Keratinocyte (primary cell): ENCODE results near the gene SUPT5H. TPM values are rescaled to one million over a fixed set of nuclear protein-coding genes. Genes with fewer than 3 reads are reported as not detected.
A peak's percentile ranks its signal among the peaks of the same experiment; 100 is the strongest.

Source experiments
- DNase-seq: peaks from one replicate; pipeline ENCODE4 v3.0.0-alpha.2; 2011; ENCODE audit warnings: low read depth, missing footprints, low spot score
- FAIRE-seq: peaks from 2 replicates; lab custom pipeline; 2011; peaks lifted over from hg19 to GRCh38; lab: Jason Lieb, UNC
- H2AFZ ChIP-seq: 2 replicates; pipeline ENCODE4 v1.6.0; 2012; ENCODE audit warnings: low read length, control low read depth, inconsistent platforms; ENCODE audit not compliant: control insufficient read depth
- H3K27ac ChIP-seq: 2 replicates; pipeline ENCODE4 v1.5.1; 2011; ENCODE audit warnings: low read length; ENCODE audit not compliant: control insufficient read depth, insufficient read depth
- H3K27me3 ChIP-seq: 3 replicates; pipeline ENCODE4 v1.6.0; 2011; ENCODE audit warnings: low read length; ENCODE audit not compliant: control insufficient read depth, insufficient read depth; ENCODE audit errors: extremely low read depth
- H3K36me3 ChIP-seq, 2 experiments: 2 replicates in 1 of 2; 3 replicates in 1 of 2; pipeline ENCODE4 v1.5.1; 2011; ENCODE audit warnings: low read length in 2 of 2, mild to moderate bottlenecking in 1 of 2; ENCODE audit not compliant: control insufficient read depth in 2 of 2, insufficient read depth in 2 of 2; ENCODE audit errors: extremely low read depth in 1 of 2
- H3K4me1 ChIP-seq: 3 replicates; pipeline ENCODE4 v1.5.1; 2011; ENCODE audit warnings: low read length; ENCODE audit not compliant: control insufficient read depth, insufficient read depth; ENCODE audit errors: extremely low read depth
- H3K4me2 ChIP-seq: 3 replicates; pipeline ENCODE4 v1.6.0; 2011; ENCODE audit warnings: low read depth, low read length; ENCODE audit not compliant: control insufficient read depth, insufficient read depth; ENCODE audit errors: extremely low read depth
- H3K4me3 ChIP-seq, 3 experiments: fragments of 200-600 bp in 1 of 3; sonication (generic) in 1 of 3; 2 replicates in 2 of 3; 3 replicates in 1 of 3; pipeline ENCODE4 v1.5.1; 2011 to 2016; ENCODE audit warnings: low read length in 3 of 3, mild to moderate bottlenecking in 3 of 3, control low read depth in 2 of 3, inconsistent platforms in 1 of 3, low read depth in 1 of 3, mixed read lengths in 1 of 3, mixed run types in 1 of 3, moderate library complexity in 1 of 3; ENCODE audit not compliant: control insufficient read depth in 2 of 3, insufficient read depth in 2 of 3; ENCODE audit errors: extremely low read depth in 1 of 3
- H3K79me2 ChIP-seq: 2 replicates; pipeline ENCODE4 v1.6.0; 2012; ENCODE audit warnings: low read length; ENCODE audit not compliant: control insufficient read depth, insufficient read depth
- H3K9ac ChIP-seq: 3 replicates; pipeline ENCODE4 v1.6.0; 2011; ENCODE audit warnings: low read length; ENCODE audit not compliant: control insufficient read depth, insufficient read depth; ENCODE audit errors: extremely low read depth
- H3K9me1 ChIP-seq: 3 replicates; pipeline ENCODE4 v1.6.0; 2011; ENCODE audit warnings: low read length; ENCODE audit not compliant: control insufficient read depth, insufficient read depth; ENCODE audit errors: extremely low read depth
- H3K9me3 ChIP-seq: 2 replicates; pipeline ENCODE4 v1.5.1; 2012; ENCODE audit warnings: low read depth, low read length; ENCODE audit not compliant: control insufficient read depth
- H4K20me1 ChIP-seq: 3 replicates; pipeline ENCODE4 v1.6.0; 2011; ENCODE audit warnings: low read length; ENCODE audit not compliant: control insufficient read depth, insufficient read depth; ENCODE audit errors: extremely low read depth
- CTCF ChIP-seq, 3 experiments: IDR thresholded peaks in 1 of 3; conservative IDR thresholded peaks in 1 of 3; optimal IDR thresholded peaks in 1 of 3; 2 replicates in 2 of 3; 3 replicates in 1 of 3; pipeline versions ENCODE3 to v1.5.1; 2011; ENCODE audit warnings: low read length in 3 of 3, mild to moderate bottlenecking in 3 of 3, moderate library complexity in 2 of 3, control low read depth in 1 of 3, inconsistent platforms in 1 of 3; ENCODE audit not compliant: insufficient read depth in 2 of 3; ENCODE audit errors: extremely low read depth in 1 of 3
- EZH2 ChIP-seq: IDR thresholded peaks from one replicate; pipeline ENCODE4 v1.6.1; 2012; ENCODE audit warnings: inconsistent platforms, mild to moderate bottlenecking, low read length, moderate library complexity
- dilution Hi-C: fragments of 300-500 bp; cut with MboI; formaldehyde crosslinking; loops from one replicate; pipeline ENCODE4 v1.7.0; 2020; ENCODE audit warnings: low sequenced_read_pairs; ENCODE audit not compliant: extremely low pct_ligation_motif_present
- polyA plus RNA-seq, 5 experiments: library from polyadenylated mRNA; depleted of rRNA in 3 of 5; stranded (reverse) in 3 of 5; stranded (forward) in 1 of 5; unstranded in 1 of 5; fragments of >200 nt; gene quantifications; 1 replicate in 1 of 5; 2 replicates in 3 of 5; 3 replicates in 1 of 5; pipeline versions ENCODE4 v1.2.1 to v1.2.3, GENCODE V29; 2011 to 2012; ENCODE audit warnings: missing spikeins in 2 of 5, low read depth in 1 of 5, low replicate concordance in 1 of 5

SUPT5H gene
- polyA plus RNA-seq, 1 donor (not counting 4 experiments of a cell fraction or from before 2014, with no cell fraction given): 63.2 TPM

- H3K27ac ChIP-seq: peak overlapping the region; percentile 31
- peaks cover 17% of the 10 kb centered on the region for H3K4me1 ChIP-seq
- dilution Hi-C loops: no loop called here
- H3K27me3 ChIP-seq: no peaks in the 10 kb centered on the region
- no peak overlapping the region for H3K4me3 ChIP-seq
- TF ChIP-seq CTCF (optimal IDR thresholded peaks at IDR 0.05 in 1 of 3, IDR thresholded peaks at IDR 0.05 in 1 of 3, conservative IDR thresholded peaks at IDR 0.05 in 1 of 3; ENCODE audit: extremely low read depth in 1 of 3, insufficient read depth in 2 of 3, low read length in 3 of 3) (no peak), EZH2 (no peak)
- H3K36me3 ChIP-seq: peaks cover 15 to 29% of the 10 kb centered on the region in 2 experiments
- no peak overlapping the region for H3K4me2 ChIP-seq
- peaks cover 15% of the 10 kb centered on the region for H4K20me1 ChIP-seq
- no peak for DNase-seq
- no peak overlapping the region for H2AFZ ChIP-seq
- H3K9me1 ChIP-seq: peaks cover 9% of the 10 kb centered on the region
- H3K79me2 ChIP-seq: peaks cover 28% of the 10 kb centered on the region
- no peak for FAIRE-seq
- H3K9ac ChIP-seq: no peak overlapping the region
- no peaks in the 10 kb centered on the region for H3K9me3 ChIP-seq
These were observed 14.4 kb upstream of the SUPT5H start for GRCh38 chr19:39430675-39431593.

- Histone ChIP-seq H4K20me1 (peaks cover 15% of the 10 kb centered on the region), H2AFZ (no peak overlapping the region), H3K9me3 (no peaks in the 10 kb centered on the region), H3K79me2 (peaks cover 28% of the 10 kb centered on the region), H3K4me1 (peaks cover 21% of the 10 kb centered on the region), H3K4me3 (no peak overlapping the region), H3K4me2 (no peak overlapping the region), H3K9ac (no peak overlapping the region), H3K27me3 (no peaks in the 10 kb centered on the region), H3K27ac (no peak overlapping the region), H3K9me1 (peaks cover 9% of the 10 kb centered on the region), H3K36me3 (peaks cover 15 to 29% of the 10 kb centered on the region in 2 experiments)
- no peak for TF ChIP-seq EZH2
- no peak for TF ChIP-seq CTCF (optimal IDR thresholded peaks at IDR 0.05 in 1 of 3, IDR thresholded peaks at IDR 0.05 in 1 of 3, conservative IDR thresholded peaks at IDR 0.05 in 1 of 3; ENCODE audit: extremely low read depth in 1 of 3, insufficient read depth in 2 of 3, low read length in 3 of 3)
- no peak for DNase-seq
- dilution Hi-C loops: no loop called here
- no peak for FAIRE-seq
These were observed 12.7 kb upstream of the SUPT5H start for GRCh38 chr19:39432677-39433025.
